Muscle of leg (tissue), 11 donors: ENCODE measurements around the gene SORBS2. TPM values are rescaled to one million over a fixed set of nuclear protein-coding genes. Genes with fewer than 3 reads are reported as not detected.

Experiments
- DNase-seq: peaks from one replicate; pipeline ENCODE4 v3.0.0; 2013
- H3K27ac ChIP-seq: one replicate; pipeline ENCODE4 v1.5.1; 2013; ENCODE audit warnings: mild to moderate bottlenecking, low read length, control low read depth
- H3K27me3 ChIP-seq: one replicate; pipeline ENCODE4 v1.6.1; 2013; ENCODE audit warnings: low read length; ENCODE audit not compliant: control insufficient read depth, insufficient read depth
- H3K36me3 ChIP-seq: one replicate; pipeline ENCODE4 v1.6.1; 2013; ENCODE audit warnings: low read length; ENCODE audit not compliant: control insufficient read depth, insufficient read depth
- H3K4me1 ChIP-seq: one replicate; pipeline ENCODE4 v1.6.1; 2013; ENCODE audit warnings: low read length; ENCODE audit not compliant: control insufficient read depth, insufficient read depth
- H3K4me3 ChIP-seq: one replicate; pipeline ENCODE4 v1.5.1; 2013; ENCODE audit warnings: low read length, control low read depth
- H3K9me3 ChIP-seq: replicated peaks from 2 replicates; pipeline ENCODE4 v1.6.1; 2013; ENCODE audit warnings: low read depth, low read length; ENCODE audit not compliant: control insufficient read depth
- WGBS: methylation state at CpG from one replicate; pipeline ENCODE4 v1.1.5; 2013; ENCODE audit warnings: missing lambda C conversion rate; ENCODE audit not compliant: insufficient coverage; 5-methylcytosine and 5-hydroxymethylcytosine counted together
- polyA plus RNA-seq, 8 donors: library from polyadenylated mRNA; unstranded; fragments of 120-200 nt; gene quantifications; one replicate each; pipeline versions ENCODE4 v1.2.1 to v1.2.3, GENCODE V29; 2013; ENCODE audit warnings: inconsistent platforms in 1 of 8, low replicate concordance in 1 of 8; ENCODE audit not compliant: insufficient read length in 8 of 8, insufficient read depth in 1 of 8
- total RNA-seq: library from RNA; stranded (reverse); fragments of 120-200 nt; gene quantifications from one replicate; pipeline ENCODE4 v1.2.4, GENCODE V29; 2013

The SORBS2 gene
- total and polyA plus RNA-seq, 9 donors: 17.7 to 48.5 (median 36.3) TPM

DNA sequence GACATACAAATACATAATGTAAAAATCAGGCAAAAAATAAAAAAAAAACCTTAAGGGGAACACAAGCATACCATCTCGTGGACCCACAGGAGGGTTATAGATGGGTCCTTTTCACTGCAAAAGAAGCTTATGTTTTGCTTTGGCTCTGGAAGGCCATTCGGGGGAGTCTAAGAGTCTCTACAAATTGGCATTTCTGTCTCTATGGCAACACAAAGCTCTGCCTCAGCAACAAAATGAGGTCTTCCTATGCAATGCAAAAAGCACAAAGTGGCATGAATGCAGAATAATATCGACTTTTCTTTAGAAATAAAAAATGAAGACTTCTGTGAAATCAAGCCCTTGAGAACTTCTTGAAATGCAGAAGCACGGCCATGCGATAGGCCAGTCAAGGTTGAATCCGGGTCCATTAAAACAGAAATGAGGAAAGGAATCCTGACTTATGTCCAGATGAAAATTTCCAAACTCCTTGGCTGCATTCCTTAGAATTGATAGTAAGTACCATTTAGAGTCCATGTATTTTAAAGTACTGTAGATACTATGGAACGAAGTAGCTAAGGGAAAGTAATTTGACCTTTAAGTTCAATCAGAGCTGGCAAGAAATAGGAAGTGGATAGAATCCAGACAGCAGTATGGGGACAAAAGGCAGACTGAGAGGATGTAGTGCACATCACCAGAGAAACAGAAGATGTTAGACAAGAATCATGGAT is 213.0 kb downstream of the SORBS2 start:
- no peak overlapping the region for H3K4me3 ChIP-seq
- no peaks in the 10 kb centered on the region for H3K27me3 ChIP-seq
- H3K36me3 ChIP-seq: no peaks in the 10 kb centered on the region
- no peaks in the 10 kb centered on the region for H3K9me3 ChIP-seq
- DNase-seq: peak; percentile 35
- WGBS: 55% methylated on average over 3 of the region's 7 CpGs
- no peak overlapping the region for H3K27ac ChIP-seq
- no peaks in the 10 kb centered on the region for H3K4me1 ChIP-seq

DNA sequence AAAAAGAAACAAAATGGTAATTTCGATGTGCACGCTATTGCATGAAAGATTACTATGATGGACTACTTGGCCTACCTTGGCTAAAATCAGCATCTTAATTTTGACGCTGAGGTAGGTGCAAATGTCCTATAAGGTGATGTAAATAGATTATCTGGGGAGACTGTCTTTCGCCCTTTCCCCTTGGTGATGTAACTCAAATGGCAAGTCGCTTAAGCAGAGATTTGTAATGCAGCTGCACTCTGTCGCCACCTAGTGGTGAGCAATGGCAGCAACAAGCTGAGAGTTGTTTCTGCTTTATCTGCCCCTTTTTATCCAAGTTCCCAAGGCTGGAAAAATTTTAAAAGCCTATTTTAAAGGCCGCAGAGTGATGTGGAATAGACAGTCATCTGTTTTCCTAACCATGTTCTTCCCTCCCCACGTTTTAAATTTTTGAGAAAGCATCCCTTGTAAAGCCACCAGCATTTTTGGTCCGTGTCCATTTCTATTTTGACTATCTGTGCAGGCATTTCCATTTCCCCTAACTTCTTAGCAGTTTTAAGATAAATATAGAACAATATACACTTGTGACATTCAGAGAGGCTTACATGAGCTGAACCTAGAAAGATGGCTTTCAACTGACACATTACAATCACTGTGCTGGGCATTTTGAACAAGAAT is 214.3 kb downstream of the SORBS2 start:
- Histone ChIP-seq H3K9me3 (no peaks in the 10 kb centered on the region), H3K36me3 (no peaks in the 10 kb centered on the region), H3K4me3 (no peak overlapping the region), H3K27ac (no peak overlapping the region), H3K4me1 (no peaks in the 10 kb centered on the region), H3K27me3 (no peaks in the 10 kb centered on the region)
- WGBS: 33% methylated on average over 3 of the region's 9 CpGs
- peak; percentile 86 for DNase-seq

DNA sequence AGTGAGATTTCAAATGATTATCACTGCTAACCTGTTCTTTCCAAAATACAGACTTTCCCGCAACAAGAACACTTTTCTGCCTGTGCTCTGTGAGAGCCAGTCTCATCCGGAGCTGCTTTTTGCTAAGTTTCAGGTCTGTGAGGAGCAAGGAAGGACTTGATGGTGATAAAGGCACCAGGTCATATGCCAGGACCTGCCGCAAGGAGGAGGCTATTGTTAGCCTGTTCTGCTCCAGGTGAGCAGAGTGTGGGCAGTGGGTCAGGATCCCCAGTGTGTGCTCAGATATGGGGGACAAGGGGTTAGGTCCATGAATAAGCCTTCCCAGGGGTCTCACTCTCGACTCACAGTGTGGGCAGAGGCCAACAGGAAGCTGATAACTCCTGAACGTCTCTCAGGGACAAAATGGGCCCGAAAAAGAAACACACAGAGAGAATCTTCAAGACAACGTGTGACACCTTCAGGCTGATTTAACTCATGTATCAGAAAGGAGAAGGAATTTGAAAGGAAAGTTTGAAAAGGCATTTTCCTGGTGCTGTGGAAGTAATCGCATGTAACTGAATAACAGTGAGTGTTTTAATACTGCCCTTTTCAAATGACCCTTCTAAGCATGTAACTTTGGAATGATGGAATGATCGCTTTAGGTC is 219.0 kb downstream of the SORBS2 start:
- WGBS: 62% methylated on average over 5 of the region's 9 CpGs
- peaks cover under 1% of the 10 kb centered on the region for H3K4me1 ChIP-seq
- no peak overlapping the region for H3K4me3 ChIP-seq
- no peaks in the 10 kb centered on the region for H3K36me3 ChIP-seq
- no peak for DNase-seq
- no peaks in the 10 kb centered on the region for H3K9me3 ChIP-seq
- H3K27ac ChIP-seq: no peak overlapping the region
- peaks cover 3% of the 10 kb centered on the region for H3K27me3 ChIP-seq

DNA sequence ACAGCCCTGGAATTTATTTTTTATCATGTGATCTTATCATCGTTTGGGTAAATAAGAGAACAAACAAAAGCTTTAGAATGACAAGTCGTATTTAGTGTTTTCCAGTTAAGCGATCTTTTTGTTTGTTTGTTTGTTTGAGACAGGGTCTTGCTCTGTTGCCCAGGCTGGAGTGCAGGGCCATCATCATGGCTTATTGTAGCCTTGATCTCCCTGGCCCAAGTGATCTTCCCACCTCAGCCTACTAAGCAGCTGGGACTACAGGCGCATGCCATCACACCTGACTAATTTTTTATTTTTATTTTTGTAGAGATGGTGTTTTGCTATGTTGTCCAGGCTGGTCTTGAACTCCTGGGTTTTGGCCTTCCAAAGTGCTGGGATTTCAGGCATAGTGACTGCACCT is 219.6 kb downstream of the SORBS2 start:
- Histone ChIP-seq H3K9me3 (no peaks in the 10 kb centered on the region), H3K4me3 (no peak overlapping the region), H3K27ac (no peak overlapping the region), H3K27me3 (peaks cover 8% of the 10 kb centered on the region), H3K36me3 (no peaks in the 10 kb centered on the region), H3K4me1 (peaks cover 6% of the 10 kb centered on the region)
- no peak for DNase-seq
- WGBS: no CpG with 5 or more reads among the region's 4 CpGs

DNA sequence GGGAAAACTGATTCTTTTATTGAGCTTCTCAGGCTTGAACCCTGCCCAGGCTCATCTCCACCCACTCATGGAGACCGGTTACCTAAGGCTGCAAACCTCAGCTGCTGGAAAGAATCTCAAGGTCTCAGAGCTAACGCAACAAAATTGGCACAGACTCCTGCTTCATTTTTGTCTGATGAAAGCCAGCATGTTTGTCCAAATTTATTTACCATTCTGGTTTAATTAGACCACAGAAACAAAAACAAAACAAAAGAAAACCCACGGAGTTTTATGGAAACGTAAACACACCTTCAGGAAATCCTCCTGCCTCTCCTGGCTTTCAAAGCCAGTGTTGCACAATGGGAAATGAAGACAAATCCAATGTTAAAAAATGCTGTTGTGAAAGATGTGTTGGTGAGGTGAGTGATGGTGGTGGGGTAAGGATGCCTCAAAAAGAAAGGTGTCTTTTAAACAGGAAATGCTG is 220.3 kb downstream of the SORBS2 start:
- no peak overlapping the region for H3K27ac ChIP-seq
- H3K4me3 ChIP-seq: no peak overlapping the region
- H3K27me3 ChIP-seq: peaks cover 13% of the 10 kb centered on the region
- no peaks in the 10 kb centered on the region for H3K36me3 ChIP-seq
- no peaks in the 10 kb centered on the region for H3K9me3 ChIP-seq
- DNase-seq: no peak
- 5% methylated on average over 2 of the region's 4 CpGs for WGBS
- peaks cover 8% of the 10 kb centered on the region for H3K4me1 ChIP-seq

DNA sequence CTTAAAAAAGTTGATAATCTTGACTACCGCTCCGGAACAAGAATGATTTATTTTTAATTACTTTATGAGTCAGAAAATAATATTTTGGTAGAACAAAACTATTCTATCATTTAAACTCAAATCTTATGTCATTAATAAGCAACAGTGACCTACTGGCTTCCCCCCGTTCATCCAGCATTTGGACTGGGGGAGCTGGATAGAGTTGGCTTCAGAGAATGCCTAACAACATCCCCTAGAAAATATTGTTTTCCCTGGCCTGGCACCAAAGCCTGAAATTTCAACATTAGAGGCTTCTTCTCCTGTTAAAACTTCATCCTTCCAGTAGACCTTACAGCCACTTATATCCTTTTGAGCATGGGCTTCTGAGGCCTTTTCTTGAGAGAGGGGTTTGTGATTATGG is 221.0 kb downstream of the SORBS2 start:
- WGBS: no CpG with 5 or more reads among the region's 3 CpGs
- Histone ChIP-seq H3K4me1 (peaks cover 8% of the 10 kb centered on the region), H3K27me3 (peaks cover 13% of the 10 kb centered on the region), H3K36me3 (no peaks in the 10 kb centered on the region), H3K27ac (no peak overlapping the region), H3K9me3 (no peaks in the 10 kb centered on the region), H3K4me3 (no peak overlapping the region)
- no peak for DNase-seq

DNA sequence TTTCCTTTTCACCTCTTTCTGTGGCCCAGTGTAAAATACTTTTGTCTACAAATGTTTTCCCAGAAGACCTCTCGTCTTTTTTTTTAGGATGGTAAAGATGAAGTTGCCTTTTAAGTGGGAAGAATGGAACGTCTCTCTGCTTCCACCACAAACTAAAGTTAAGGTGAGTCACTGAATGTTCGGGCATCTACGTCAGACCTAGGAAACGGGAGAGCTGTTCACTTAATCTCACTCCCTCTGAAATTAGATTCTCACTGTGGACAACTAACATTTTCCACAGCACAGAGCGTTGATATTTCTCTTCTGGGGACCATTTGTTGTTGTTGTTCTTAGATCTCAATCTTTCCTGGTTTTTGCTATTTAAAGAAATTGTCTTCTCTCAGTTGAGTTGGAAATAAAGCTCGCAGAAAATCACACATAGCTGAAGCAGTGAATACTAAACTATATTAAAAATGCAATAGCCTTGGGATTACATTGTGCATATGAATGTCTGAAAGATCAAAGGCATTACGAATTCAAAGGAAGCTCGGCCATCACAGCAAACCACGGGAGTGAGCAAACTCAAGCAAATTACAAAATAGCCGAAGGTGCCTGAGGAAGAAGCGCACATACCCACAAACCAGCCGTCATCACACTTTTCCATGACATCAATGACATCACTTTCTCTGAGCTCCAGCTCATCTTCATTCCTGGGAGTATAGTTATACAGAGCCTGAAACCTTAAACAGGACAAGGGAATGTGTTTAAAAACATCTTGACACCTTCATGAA is 222.7 kb downstream of the SORBS2 start:
- DNase-seq: no peak
- Histone ChIP-seq H3K27ac (no peak overlapping the region), H3K9me3 (no peaks in the 10 kb centered on the region), H3K4me1 (peaks cover 8% of the 10 kb centered on the region), H3K27me3 (peaks cover 13% of the 10 kb centered on the region), H3K36me3 (no peaks in the 10 kb centered on the region), H3K4me3 (no peak overlapping the region)
- no CpG with 5 or more reads among the region's 13 CpGs for WGBS

DNA sequence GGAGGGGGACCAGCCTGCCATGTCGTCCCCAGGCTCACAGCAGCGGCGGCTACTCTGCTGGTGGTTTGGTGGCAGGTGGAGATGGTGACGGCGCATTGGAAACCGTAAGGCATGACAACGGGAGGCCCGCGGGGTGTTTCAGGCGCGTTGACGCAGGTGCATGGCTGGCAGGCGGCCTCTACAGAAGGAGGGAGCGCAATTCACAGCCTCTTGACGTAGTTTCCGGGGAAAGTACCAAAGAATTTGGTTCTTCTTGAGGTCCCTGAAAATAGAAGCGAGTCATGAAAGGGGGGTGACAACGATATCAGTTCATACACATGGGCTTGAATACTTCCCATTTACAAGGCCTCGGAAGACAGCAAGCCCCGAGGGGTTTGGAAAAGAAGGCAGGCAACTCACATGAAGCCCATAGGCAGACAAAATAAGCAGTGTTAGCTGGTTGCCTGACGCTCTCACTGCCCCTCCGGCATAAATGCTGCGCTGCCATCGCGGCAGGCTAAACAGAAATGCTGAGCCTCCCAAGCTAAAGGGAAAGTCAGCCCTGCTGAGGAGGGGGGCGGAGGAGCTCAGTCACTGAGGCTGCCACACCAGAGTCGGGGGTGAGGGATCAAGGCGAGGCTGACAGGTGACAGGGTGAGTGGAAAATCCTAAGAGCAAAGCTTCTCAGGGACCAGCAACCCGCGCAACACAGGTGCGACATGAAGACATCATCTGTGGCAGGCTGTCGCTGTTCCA is 224.4 kb downstream of the SORBS2 start:
- H3K4me1 ChIP-seq: peaks cover 19% of the 10 kb centered on the region
- H3K9me3 ChIP-seq: no peaks in the 10 kb centered on the region
- peak; percentile 68 for DNase-seq
- peaks cover 13% of the 10 kb centered on the region for H3K27me3 ChIP-seq
- WGBS: 21% methylated on average over 29 of the region's 32 CpGs
- H3K4me3 ChIP-seq: no peak overlapping the region
- H3K36me3 ChIP-seq: no peaks in the 10 kb centered on the region
- H3K27ac ChIP-seq: peak overlapping the region; percentile 18

DNA sequence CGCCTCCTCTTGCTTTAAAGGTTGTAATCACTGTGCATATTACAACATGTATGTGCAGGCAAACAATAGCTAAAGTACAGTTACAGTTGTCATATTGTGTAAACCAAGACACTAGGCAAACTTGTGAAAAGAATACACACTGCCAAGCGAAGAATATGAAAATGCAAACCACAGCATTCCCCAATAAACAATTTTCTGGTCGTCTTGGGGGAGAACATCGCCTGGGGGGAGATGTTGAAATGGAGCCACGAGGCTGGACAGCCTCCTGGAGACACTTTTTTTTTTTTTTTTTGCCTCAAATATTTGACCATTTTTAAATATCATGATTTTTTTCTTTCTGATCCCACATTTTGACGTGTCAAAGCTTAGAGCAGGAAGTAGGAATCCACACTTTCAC is 225.0 kb downstream of the SORBS2 start:
- no CpG with 5 or more reads among the region's 6 CpGs for WGBS
- DNase-seq: no peak
- Histone ChIP-seq H3K27ac (peak overlapping the region; percentile 18), H3K4me3 (no peak overlapping the region), H3K36me3 (no peaks in the 10 kb centered on the region), H3K9me3 (no peaks in the 10 kb centered on the region), H3K27me3 (peaks cover 13% of the 10 kb centered on the region), H3K4me1 (peaks cover 20% of the 10 kb centered on the region)
